ENCODE measurements around the gene PPP1R12C.

PPP1R12C gene

GRCh38 chr19:55058781-55059610 is 58.4 kb downstream of the PPP1R12C start:
- Mint-ChIP-seq H3K4me1 (peaks cover 19% of the 10 kb centered on the region), H3K9me3 (no peaks in the 10 kb centered on the region), H3K4me3 (no peak overlapping the region), H3K27ac (no peak overlapping the region), H3K36me3 (peaks cover 12% of the 10 kb centered on the region), H3K27me3 (no peaks in the 10 kb centered on the region)

DNA sequence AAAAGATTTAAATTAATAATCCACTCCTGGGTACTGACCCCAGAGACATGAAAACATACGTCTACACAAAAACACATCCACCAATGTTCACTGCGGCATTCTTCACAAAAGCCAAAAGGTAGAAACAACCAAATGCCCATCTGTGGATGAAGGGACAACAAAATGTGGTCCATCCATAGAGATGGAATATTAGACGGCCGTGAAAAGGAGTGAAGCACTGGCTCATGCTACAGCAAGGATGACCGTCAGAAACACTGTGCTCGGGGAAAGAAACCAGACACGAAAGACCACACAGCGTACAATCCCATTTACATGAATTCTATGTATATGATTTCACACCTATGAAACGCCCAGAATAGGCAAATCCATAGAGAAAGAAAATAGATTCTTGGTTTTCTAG is 60.6 kb downstream of the PPP1R12C start:
- Mint-ChIP-seq H3K27ac (no peak overlapping the region), H3K9me3 (no peaks in the 10 kb centered on the region), H3K27me3 (no peaks in the 10 kb centered on the region), H3K4me3 (no peak overlapping the region), H3K36me3 (peaks cover 17% of the 10 kb centered on the region), H3K4me1 (peaks cover 14% of the 10 kb centered on the region)

DNA sequence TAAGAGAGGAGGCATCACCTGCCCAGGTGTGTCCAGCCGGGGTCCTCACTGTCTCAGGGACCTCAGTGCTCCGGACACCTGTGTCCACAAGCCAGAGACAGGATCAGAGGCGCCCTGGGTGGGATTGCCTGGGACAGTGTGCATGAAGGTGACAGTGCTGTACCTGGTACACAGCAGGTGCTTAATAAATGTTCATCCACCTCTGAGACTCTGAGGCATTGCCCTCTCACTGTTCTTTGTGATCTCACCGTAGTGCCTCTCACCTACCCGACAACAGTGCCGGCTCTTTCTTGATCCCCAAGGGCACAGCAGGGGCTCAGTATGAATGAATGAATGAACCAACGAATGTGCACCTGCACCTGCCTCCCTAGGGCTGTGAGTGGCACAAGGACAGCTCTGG is 63.7 kb downstream of the PPP1R12C start:
- H3K4me3 Mint-ChIP-seq, result no peak overlapping the region
- no peak overlapping the region for H3K27ac Mint-ChIP-seq
- H3K9me3 Mint-ChIP-seq, result no peaks in the 10 kb centered on the region
- H3K4me1 Mint-ChIP-seq, result no peaks in the 10 kb centered on the region
- no peaks in the 10 kb centered on the region for H3K27me3 Mint-ChIP-seq
- H3K36me3 Mint-ChIP-seq, result peaks cover 20% of the 10 kb centered on the region

- Mint-ChIP-seq H3K27me3 (no peaks in the 10 kb centered on the region), H3K36me3 (peaks cover 11% of the 10 kb centered on the region), H3K27ac (no peak overlapping the region), H3K9me3 (no peaks in the 10 kb centered on the region), H3K4me1 (no peaks in the 10 kb centered on the region), H3K4me3 (no peak overlapping the region)
Measured at GRCh38 chr19:55050749-55051532, 66.5 kb downstream of the PPP1R12C start.

GRCh38 chr19:55048446-55048845 is 69.0 kb downstream of the PPP1R12C start:
- no peak overlapping the region for H3K4me3 Mint-ChIP-seq
- H3K36me3 Mint-ChIP-seq, result peaks cover 9% of the 10 kb centered on the region
- H3K9me3 Mint-ChIP-seq, result no peaks in the 10 kb centered on the region
- H3K27me3 Mint-ChIP-seq, result no peaks in the 10 kb centered on the region
- no peak overlapping the region for H3K27ac Mint-ChIP-seq
- no peaks in the 10 kb centered on the region for H3K4me1 Mint-ChIP-seq

- no peaks in the 10 kb centered on the region for H3K9me3 Mint-ChIP-seq
- H3K27me3 Mint-ChIP-seq, result no peaks in the 10 kb centered on the region
- no peak overlapping the region for H3K4me3 Mint-ChIP-seq
- peaks cover 6% of the 10 kb centered on the region for H3K36me3 Mint-ChIP-seq
- no peak overlapping the region for H3K27ac Mint-ChIP-seq
- no peaks in the 10 kb centered on the region for H3K4me1 Mint-ChIP-seq
Measured at GRCh38 chr19:55047951-55048350, 69.5 kb downstream of the PPP1R12C start.

GRCh38 chr19:55046975-55047622 is 70.3 kb downstream of the PPP1R12C start:
- Mint-ChIP-seq H3K9me3 (no peaks in the 10 kb centered on the region), H3K27me3 (no peaks in the 10 kb centered on the region), H3K27ac (no peak overlapping the region), H3K4me1 (peaks cover 8% of the 10 kb centered on the region), H3K36me3 (peaks cover 5% of the 10 kb centered on the region), H3K4me3 (no peak overlapping the region)

- Mint-ChIP-seq H3K4me1 (peaks cover 19% of the 10 kb centered on the region), H3K9me3 (no peaks in the 10 kb centered on the region), H3K27ac (no peak overlapping the region), H3K27me3 (no peaks in the 10 kb centered on the region), H3K4me3 (no peak overlapping the region), H3K36me3 (peaks cover 2% of the 10 kb centered on the region)
Measured at GRCh38 chr19:55044771-55045716, 72.4 kb downstream of the PPP1R12C start.

DNA sequence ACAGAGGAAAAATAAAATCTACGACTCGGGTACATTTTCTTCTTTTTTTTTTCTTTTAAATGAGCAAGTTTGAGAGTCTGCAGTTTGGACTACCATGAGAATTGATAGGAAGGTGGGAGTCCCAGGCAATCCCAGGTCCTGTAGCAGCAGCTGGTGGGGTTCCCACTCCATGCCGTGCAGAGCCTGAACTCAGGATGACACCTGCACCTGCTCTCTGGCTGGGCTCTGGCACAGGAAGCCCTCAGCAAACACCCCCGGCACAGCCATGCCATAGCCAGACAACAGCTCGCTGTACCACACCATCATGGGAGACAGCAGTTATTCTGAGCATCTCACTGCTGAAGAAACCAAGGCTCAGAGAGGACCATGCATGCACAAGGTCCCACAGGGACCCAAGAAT is 73.2 kb downstream of the PPP1R12C start:
- Mint-ChIP-seq H3K4me1 (peaks cover 19% of the 10 kb centered on the region), H3K36me3 (peaks cover 2% of the 10 kb centered on the region), H3K4me3 (no peak overlapping the region), H3K27me3 (no peaks in the 10 kb centered on the region), H3K27ac (no peak overlapping the region), H3K9me3 (no peaks in the 10 kb centered on the region)

DNA sequence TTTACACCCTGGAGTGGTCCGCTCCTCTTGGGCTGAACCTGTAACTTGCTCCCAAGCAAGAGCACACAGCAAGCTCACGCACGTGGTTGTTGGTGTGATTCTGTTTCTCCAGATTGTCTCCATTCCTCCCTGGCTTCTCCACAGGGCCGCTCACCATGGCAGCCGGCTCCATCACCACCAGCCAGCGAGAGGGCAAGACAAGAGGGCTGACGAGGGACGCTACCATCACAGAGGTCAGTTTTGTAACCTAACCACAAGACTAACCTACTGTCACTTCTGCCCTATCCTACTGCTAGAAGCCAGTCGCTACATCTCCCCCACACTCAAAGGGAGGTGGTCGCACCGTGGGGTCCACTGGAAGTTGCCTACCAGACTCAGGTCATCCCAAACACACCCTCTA is 74.7 kb downstream of the PPP1R12C start:
- peaks cover 2% of the 10 kb centered on the region for H3K36me3 Mint-ChIP-seq
- no peak overlapping the region for H3K27ac Mint-ChIP-seq
- peak overlapping the region; percentile 82 for H3K4me3 Mint-ChIP-seq
- H3K27me3 Mint-ChIP-seq, result no peaks in the 10 kb centered on the region
- peaks cover 19% of the 10 kb centered on the region for H3K4me1 Mint-ChIP-seq
- no peaks in the 10 kb centered on the region for H3K9me3 Mint-ChIP-seq

GRCh38 chr19:55042344-55042678 is 75.1 kb downstream of the PPP1R12C start:
- Mint-ChIP-seq H3K36me3 (peaks cover 2% of the 10 kb centered on the region), H3K4me3 (peak overlapping the region; percentile 82), H3K9me3 (no peaks in the 10 kb centered on the region), H3K27me3 (no peaks in the 10 kb centered on the region), H3K4me1 (peaks cover 19% of the 10 kb centered on the region), H3K27ac (no peak overlapping the region)

- Mint-ChIP-seq H3K36me3 (peaks cover 2% of the 10 kb centered on the region), H3K9me3 (no peaks in the 10 kb centered on the region), H3K4me3 (peak overlapping the region; percentile 82), H3K27me3 (no peaks in the 10 kb centered on the region), H3K27ac (peak overlapping the region; percentile 66), H3K4me1 (peaks cover 19% of the 10 kb centered on the region)
Measured at GRCh38 chr19:55041627-55042343, 75.7 kb downstream of the PPP1R12C start.

GRCh38 chr19:55041244-55041626 is 76.2 kb downstream of the PPP1R12C start:
- peak overlapping the region; percentile 82 for H3K4me3 Mint-ChIP-seq
- peaks cover 2% of the 10 kb centered on the region for H3K36me3 Mint-ChIP-seq
- no peaks in the 10 kb centered on the region for H3K9me3 Mint-ChIP-seq
- no peaks in the 10 kb centered on the region for H3K27me3 Mint-ChIP-seq
- peaks cover 19% of the 10 kb centered on the region for H3K4me1 Mint-ChIP-seq
- H3K27ac Mint-ChIP-seq, result no peak overlapping the region
